Mesenchymal stem cell (in vitro differentiated cells and primary cell): ENCODE results near the gene TLX2.
A peak's percentile ranks its signal among the peaks of the same experiment; 100 is the strongest.

Source experiments
- DNase-seq: peaks from one replicate; pipeline ENCODE4 v3.0.0-alpha.2; 2013
- H2AFZ ChIP-seq: one replicate; pipeline ENCODE4 v1.6.1; 2013; ENCODE audit warnings: low read depth, mild to moderate bottlenecking, control low read depth, inconsistent platforms, low read length, moderate library complexity
- H2AK5ac ChIP-seq: 2 replicates; pipeline ENCODE4 v1.6.1; 2013; ENCODE audit warnings: low read length, moderate library complexity, mild to moderate bottlenecking, inconsistent platforms; ENCODE audit not compliant: severe bottlenecking
- H2BK120ac ChIP-seq: one replicate; pipeline ENCODE4 v1.6.1; 2013; ENCODE audit warnings: low read depth, mild to moderate bottlenecking, inconsistent platforms, low read length, moderate library complexity
- H2BK12ac ChIP-seq, 2 experiments: one replicate each; pipeline ENCODE4 v1.6.1; 2013; ENCODE audit warnings: inconsistent platforms in 2 of 2, low read length in 2 of 2, mild to moderate bottlenecking in 2 of 2, moderate library complexity in 2 of 2, control low read depth in 1 of 2
- H2BK15ac ChIP-seq: one replicate; pipeline ENCODE4 v1.6.1; 2013; ENCODE audit warnings: mild to moderate bottlenecking, low read depth, inconsistent platforms; ENCODE audit not compliant: poor library complexity, severe bottlenecking
- H2BK5ac ChIP-seq: 2 replicates; pipeline ENCODE4 v1.6.1; 2013; ENCODE audit warnings: low read depth, mild to moderate bottlenecking, low read length, control low read depth, inconsistent platforms; ENCODE audit not compliant: poor library complexity, severe bottlenecking
- H3K14ac ChIP-seq, 2 experiments: one replicate each; pipeline ENCODE4 v1.6.1; 2013; ENCODE audit warnings: inconsistent platforms in 2 of 2, low read length in 2 of 2, control low read depth in 1 of 2, mild to moderate bottlenecking in 1 of 2, moderate library complexity in 1 of 2
- H3K18ac ChIP-seq, 2 experiments: one replicate each; pipeline ENCODE4 v1.6.1; 2013; ENCODE audit warnings: inconsistent platforms in 2 of 2, low read length in 2 of 2, control low read depth in 1 of 2, low read depth in 1 of 2, mild to moderate bottlenecking in 1 of 2
- H3K23ac ChIP-seq, 2 experiments: one replicate each; pipeline ENCODE4 v1.6.1; 2013; ENCODE audit warnings: inconsistent platforms in 2 of 2, low read length in 2 of 2, mild to moderate bottlenecking in 2 of 2, moderate library complexity in 2 of 2, control low read depth in 1 of 2
- H3K27ac ChIP-seq: 2 replicates; pipeline ENCODE4 v1.5.1; 2013; ENCODE audit warnings: mild to moderate bottlenecking, moderate library complexity, low read length, control low read depth, inconsistent platforms; ENCODE audit not compliant: poor library complexity, severe bottlenecking
- H3K27me3 ChIP-seq, 2 experiments: 2 replicates each; pipeline versions ENCODE4 v1.6.1 to v1.7.0; 2013; ENCODE audit warnings: low read length in 2 of 2, mild to moderate bottlenecking in 2 of 2, moderate library complexity in 2 of 2, control low read depth in 1 of 2, inconsistent platforms in 1 of 2; ENCODE audit not compliant: control insufficient read depth in 1 of 2, insufficient read depth in 1 of 2
- H3K36me3 ChIP-seq, 2 experiments: 2 replicates each; pipeline versions ENCODE4 v1.6.1 to v1.7.0; 2013; ENCODE audit warnings: low read length in 2 of 2, control low read depth in 1 of 2, inconsistent platforms in 1 of 2, low read depth in 1 of 2, mild to moderate bottlenecking in 1 of 2; ENCODE audit not compliant: insufficient read depth in 2 of 2, control insufficient read depth in 1 of 2
- H3K4ac ChIP-seq, 2 experiments: one replicate each; pipeline ENCODE4 v1.6.1; 2013; ENCODE audit warnings: inconsistent platforms in 2 of 2, low read length in 2 of 2, mild to moderate bottlenecking in 2 of 2, moderate library complexity in 2 of 2, control low read depth in 1 of 2, low read depth in 1 of 2
- H3K4me1 ChIP-seq: 2 replicates; pipeline ENCODE4 v1.6.1; 2013; ENCODE audit warnings: low read depth, low read length, control low read depth; ENCODE audit not compliant: control insufficient read depth, insufficient read depth
- H3K4me2 ChIP-seq: 2 replicates; pipeline ENCODE4 v1.6.1; 2013; ENCODE audit warnings: low read length, mild to moderate bottlenecking, inconsistent platforms; ENCODE audit not compliant: poor library complexity, severe bottlenecking
- H3K4me3 ChIP-seq, 2 experiments: 2 replicates each; pipeline versions ENCODE4 v1.5.1 to v1.7.0; 2013; ENCODE audit warnings: low read length in 2 of 2, mild to moderate bottlenecking in 2 of 2, control low read depth in 1 of 2, low read depth in 1 of 2; ENCODE audit not compliant: insufficient read depth in 1 of 2
- H3K79me1 ChIP-seq: replicated peaks from 2 replicates; pipeline ENCODE4 v1.6.1; 2013; ENCODE audit warnings: mild to moderate bottlenecking, control low read depth, low read length, inconsistent platforms; ENCODE audit not compliant: poor library complexity, severe bottlenecking
- H3K9ac ChIP-seq: 2 replicates; pipeline ENCODE4 v1.7.0; 2013; ENCODE audit warnings: mild to moderate bottlenecking, low read length, moderate library complexity
- H3K9me3 ChIP-seq: 2 replicates; pipeline ENCODE4 v1.7.0; 2013; ENCODE audit warnings: mild to moderate bottlenecking, low read length; ENCODE audit not compliant: control insufficient read depth
- H4K8ac ChIP-seq: one replicate; pipeline ENCODE4 v1.6.1; 2013; ENCODE audit warnings: inconsistent platforms, mild to moderate bottlenecking, low read length, moderate library complexity
- H4K91ac ChIP-seq: one replicate; pipeline ENCODE4 v1.6.1; 2013; ENCODE audit warnings: mild to moderate bottlenecking, low read length, inconsistent platforms
- WGBS: methylation state at CpG from one replicate; pipeline ENCODE4 v1.1.7; 2013; ENCODE audit warnings: mixed read lengths; 5-methylcytosine and 5-hydroxymethylcytosine counted together

TLX2 gene

DNA sequence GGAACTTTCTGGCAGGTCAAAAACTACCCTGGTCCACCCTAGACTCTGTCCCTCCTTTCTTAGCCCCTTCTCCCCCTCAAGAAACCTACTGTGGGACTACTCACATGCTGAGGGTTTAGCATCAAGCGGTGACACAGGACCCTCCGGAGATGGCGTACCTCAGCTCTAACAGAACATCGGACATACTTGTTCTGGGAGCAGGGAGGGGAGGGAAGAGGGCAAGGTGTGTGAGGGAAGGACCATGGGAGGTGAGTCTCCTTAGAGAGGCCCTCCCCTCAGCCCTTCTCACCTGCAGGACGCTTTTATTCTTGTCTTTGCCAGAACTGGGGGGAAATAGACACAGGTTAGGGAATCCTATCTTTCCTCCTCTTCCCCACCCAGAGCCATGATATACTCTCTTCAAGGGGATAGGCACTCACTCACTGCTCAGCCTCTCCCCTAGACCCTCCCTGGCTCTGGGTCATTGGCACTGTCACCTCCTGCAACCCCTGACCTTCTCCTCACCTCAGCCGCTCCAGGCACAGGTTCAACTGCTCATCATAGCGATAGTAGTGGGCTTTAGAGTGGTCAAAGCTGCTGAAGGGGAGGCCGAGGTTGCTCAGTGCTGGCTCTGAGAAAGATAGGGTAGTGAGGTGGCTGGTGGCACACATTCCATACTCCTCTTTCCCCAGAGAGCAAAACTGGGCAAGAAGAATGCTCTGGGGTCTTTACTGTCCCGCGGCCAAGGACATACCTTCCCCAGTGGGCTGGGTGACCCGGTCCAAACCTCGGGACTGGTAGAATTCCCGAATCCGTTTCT is 8.6 kb upstream of the TLX2 start:
- WGBS: 94% methylated on average over 12 of the region's 14 CpGs
- H3K4me1 ChIP-seq: peaks cover 44% of the 10 kb centered on the region
- no peak overlapping the region for H3K18ac ChIP-seq
- peak overlapping the region; percentile 10 for H2AK5ac ChIP-seq
- peak overlapping the region; percentile 28 to 60 for H2BK12ac ChIP-seq
- H4K91ac ChIP-seq: no peak overlapping the region
- H3K79me1 ChIP-seq: peaks cover 16% of the 10 kb centered on the region
- no peak overlapping the region for H2BK120ac ChIP-seq
- peak overlapping the region; percentile 96 for H3K9ac ChIP-seq
- H2BK15ac ChIP-seq: no peak overlapping the region
- H3K23ac ChIP-seq: no peak overlapping the region
- H3K4me2 ChIP-seq: peak overlapping the region; percentile 30
- DNase-seq: no peak
- no peak overlapping the region for H3K4ac ChIP-seq
- peaks cover 15 to 19% of the 10 kb centered on the region in 2 experiments for H3K36me3 ChIP-seq
- no peak overlapping the region for H3K14ac ChIP-seq
- no peaks in the 10 kb centered on the region for H3K9me3 ChIP-seq
- peak overlapping the region; percentile 46 for H4K8ac ChIP-seq
- H2AFZ ChIP-seq: no peak overlapping the region
- H2BK5ac ChIP-seq: no peak overlapping the region
- H3K27ac ChIP-seq: no peak overlapping the region
- H3K4me3 ChIP-seq: peak overlapping the region in 1 of 2 experiments; percentile 90
- H3K27me3 ChIP-seq: peaks cover 5 to 29% of the 10 kb centered on the region in 2 experiments

DNA sequence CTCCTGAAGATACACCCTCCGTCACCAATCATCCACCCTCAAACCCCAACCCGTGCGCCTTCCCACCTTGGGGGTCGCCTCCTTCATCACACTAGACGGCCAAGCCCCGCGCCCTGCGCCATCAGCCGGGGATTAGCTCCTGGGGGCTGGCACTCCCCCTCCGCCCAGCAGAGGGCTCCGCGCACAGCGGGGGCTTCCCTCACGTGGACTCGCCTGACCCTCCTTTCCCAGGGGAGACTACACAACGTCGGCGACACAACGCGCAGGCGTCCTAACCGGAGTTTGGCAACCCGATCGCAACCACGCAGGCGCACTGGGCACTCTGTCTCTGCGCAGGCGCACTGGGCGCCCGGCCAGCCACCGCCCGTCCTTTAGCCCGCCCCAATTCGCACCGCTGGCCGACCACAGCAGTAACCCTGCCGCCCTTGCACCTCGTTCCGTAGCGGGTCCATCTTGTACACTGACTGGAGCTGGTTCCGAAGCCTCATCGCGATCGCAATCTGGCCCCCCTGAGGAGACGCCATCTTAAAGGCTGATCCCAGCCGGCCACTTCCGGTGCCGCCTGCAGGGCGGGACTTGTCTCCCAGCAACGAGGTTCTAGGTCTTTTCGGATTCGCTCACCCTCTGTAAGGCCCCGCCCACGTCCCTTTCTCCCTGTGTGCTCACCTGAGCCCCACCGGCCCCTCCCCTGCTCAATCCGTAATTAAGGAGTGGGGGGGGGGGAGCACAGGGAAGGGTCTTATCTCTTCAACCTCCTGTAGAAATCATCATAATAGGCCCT is 6.9 kb upstream of the TLX2 start, which contains the start of gene PCGF1:
Gene PCGF1, minus strand, starts transcription at position 551 of the 781 bp plus-strand sequence. Its CDS starts 27 bp downstream, at position 524.
- H2AFZ ChIP-seq: peak within 1 kb of the TSS; percentile 81
- H3K27ac ChIP-seq: peak within 1 kb of the TSS; percentile 96
- DNase-seq: peak; percentile 97
- H2AK5ac ChIP-seq: peak within 1 kb of the TSS; percentile 73
- H3K4me3 ChIP-seq: peak within 1 kb of the TSS; percentile 80 to 90
- peak within 1 kb of the TSS; percentile 23 to 44 for H2BK12ac ChIP-seq
- H3K23ac ChIP-seq: peak within 1 kb of the TSS; percentile 49 to 52
- H3K4me1 ChIP-seq: peaks cover 41% of the 10 kb centered on the region
- peak within 1 kb of the TSS; percentile 50 for H2BK5ac ChIP-seq
- H3K14ac ChIP-seq: peak within 1 kb of the TSS; percentile 25 to 90
- peaks cover 21 to 29% of the 10 kb centered on the region in 2 experiments for H3K27me3 ChIP-seq
- peak within 1 kb of the TSS; percentile 100 for H4K8ac ChIP-seq
- H3K4me2 ChIP-seq: peak within 1 kb of the TSS; percentile 99
- H4K91ac ChIP-seq: peak within 1 kb of the TSS; percentile 100
- peak within 1 kb of the TSS; percentile 86 for H2BK120ac ChIP-seq
- peak within 1 kb of the TSS; percentile 97 to 99 for H3K18ac ChIP-seq
- peak within 1 kb of the TSS; percentile 99 for H2BK15ac ChIP-seq
- H3K9me3 ChIP-seq: no peaks in the 10 kb centered on the region
- H3K4ac ChIP-seq: peak within 1 kb of the TSS; percentile 95 to 99
- H3K36me3 ChIP-seq: peaks cover 15 to 19% of the 10 kb centered on the region in 2 experiments
- peaks cover 16% of the 10 kb centered on the region for H3K79me1 ChIP-seq
- under 1% methylated on average over 51 of the region's 56 CpGs for WGBS
- peak within 1 kb of the TSS; percentile 96 for H3K9ac ChIP-seq

DNA sequence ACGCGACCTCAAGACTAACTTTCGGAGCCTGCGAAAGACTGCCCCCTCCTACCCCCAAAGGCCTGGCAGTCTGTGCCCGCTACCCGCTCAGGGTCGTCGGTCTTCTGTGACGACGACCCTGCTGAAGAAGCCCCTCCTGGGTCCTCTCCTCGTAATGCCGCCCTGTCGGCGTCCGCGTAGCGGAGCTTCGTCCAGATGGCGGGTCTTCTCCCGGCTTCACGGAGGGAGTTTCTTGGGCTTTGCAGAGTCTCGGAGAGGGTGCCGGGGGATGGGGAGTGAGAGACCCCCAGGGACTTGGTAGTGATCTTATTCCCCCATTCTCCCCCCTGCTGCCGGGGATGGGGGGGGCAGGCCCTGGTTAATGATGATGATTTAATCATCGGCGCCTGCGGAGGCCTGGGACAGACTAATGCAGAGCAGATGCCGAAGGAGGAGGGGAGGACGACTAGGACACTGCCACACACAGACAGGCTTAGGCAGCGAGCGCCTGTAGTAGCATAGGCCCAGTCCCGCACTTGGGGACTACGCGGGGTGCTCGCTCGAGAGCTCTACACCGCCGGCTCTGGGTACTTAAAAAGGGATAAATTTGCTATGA is 6.2 kb upstream of the TLX2 start:
- H3K4me1 ChIP-seq: peaks cover 35% of the 10 kb centered on the region
- peak overlapping the region; percentile 84 to 95 for H3K4ac ChIP-seq
- WGBS: 5% methylated on average over 36 of the region's 38 CpGs
- peak overlapping the region; percentile 59 for H3K27ac ChIP-seq
- peaks cover 27 to 35% of the 10 kb centered on the region in 2 experiments for H3K27me3 ChIP-seq
- peak overlapping the region; percentile 95 for H2BK15ac ChIP-seq
- no peaks in the 10 kb centered on the region for H3K9me3 ChIP-seq
- peak overlapping the region; percentile 99 for H3K4me2 ChIP-seq
- peak overlapping the region; percentile 66 to 92 for H3K18ac ChIP-seq
- H3K79me1 ChIP-seq: peaks cover 14% of the 10 kb centered on the region
- peak overlapping the region in 1 of 2 experiments; percentile 49 for H3K23ac ChIP-seq
- peaks cover 15 to 19% of the 10 kb centered on the region in 2 experiments for H3K36me3 ChIP-seq
- H4K8ac ChIP-seq: peak overlapping the region; percentile 78
- DNase-seq: peak; percentile 63
- no peak overlapping the region for H2BK12ac ChIP-seq
- H3K4me3 ChIP-seq: peak overlapping the region; percentile 80 to 90
- H2BK5ac ChIP-seq: peak overlapping the region; percentile 20
- peak overlapping the region; percentile 77 for H4K91ac ChIP-seq
- peak overlapping the region; percentile 96 for H3K9ac ChIP-seq
- peak overlapping the region in 1 of 2 experiments; percentile 25 for H3K14ac ChIP-seq
- peak overlapping the region; percentile 73 for H2AK5ac ChIP-seq
- peak overlapping the region; percentile 81 for H2AFZ ChIP-seq
- peak overlapping the region; percentile 86 for H2BK120ac ChIP-seq
